Smooth muscle cell (in vitro differentiated cells): ENCODE measurements around the gene C6orf136. TPM values are rescaled to one million over a fixed set of nuclear protein-coding genes. Genes with fewer than 3 reads are reported as not detected.

ENCODE experiments used
- DNase-seq: peaks from one replicate; lab custom pipeline; 2025; ENCODE audit not compliant: unreplicated experiment; lab: John Stamatoyannopoulos, UW
- H2AFZ ChIP-seq: fragments of 200-600 bp; sonication (generic); 2 replicates; pipeline ENCODE4 v1.6.0; 2016; ENCODE audit warnings: antibody characterized with exemption, low read depth, mild to moderate bottlenecking
- H3F3A ChIP-seq: fragments of 200-600 bp; sonication (generic); 2 replicates; pipeline ENCODE4 v1.6.0; 2017; ENCODE audit warnings: antibody characterized with exemption, low read depth
- H3K27ac ChIP-seq: fragments of 200-600 bp; sonication (generic); 2 replicates; pipeline ENCODE4 v1.5.1; 2016; ENCODE audit warnings: low read depth, mild to moderate bottlenecking
- H3K27me3 ChIP-seq: fragments of 200-600 bp; sonication (generic); 2 replicates; pipeline ENCODE4 v1.6.1; 2016; ENCODE audit warnings: low read depth, mild to moderate bottlenecking
- H3K36me3 ChIP-seq: fragments of 200-600 bp; sonication (generic); 2 replicates; pipeline ENCODE4 v1.5.1; 2016; ENCODE audit warnings: low read depth
- H3K4me1 ChIP-seq: fragments of 200-600 bp; sonication (generic); 2 replicates; pipeline ENCODE4 v1.5.1; 2016; ENCODE audit warnings: low read depth
- H3K4me2 ChIP-seq: fragments of 200-600 bp; sonication (generic); 2 replicates; pipeline ENCODE4 v1.6.0; 2016; ENCODE audit warnings: mild to moderate bottlenecking
- H3K4me3 ChIP-seq: fragments of 200-600 bp; sonication (generic); 2 replicates; pipeline ENCODE4 v1.5.1; 2016; ENCODE audit warnings: mild to moderate bottlenecking
- H3K79me2 ChIP-seq: fragments of 200-600 bp; sonication (generic); 2 replicates; pipeline ENCODE4 v1.6.0; 2016; ENCODE audit warnings: low read depth, mild to moderate bottlenecking
- H3K9ac ChIP-seq: fragments of 200-600 bp; sonication (generic); 2 replicates; pipeline ENCODE4 v1.6.0; 2016; ENCODE audit warnings: low read depth
- H3K9me3 ChIP-seq: fragments of 200-600 bp; sonication (generic); replicated peaks from 2 replicates; pipeline ENCODE4 v1.5.1; 2016; ENCODE audit warnings: low read depth
- H4K20me1 ChIP-seq: fragments of 200-600 bp; sonication (generic); 2 replicates; pipeline ENCODE4 v1.6.0; 2016; ENCODE audit warnings: low read depth
- WGBS: methylation state at CpG from one replicate; pipeline ENCODE4 v1.1.7; 2016; ENCODE audit warnings: low lambda C conversion rate; 5-methylcytosine and 5-hydroxymethylcytosine counted together
- polyA plus RNA-seq: library from polyadenylated mRNA; unstranded; fragments of >200 nt; fragmentation: Nextera tagmentation; extraction: Ambion mirVana; gene quantifications from 2 replicates; pipeline ENCODE4 v1.2.1, GENCODE V29; 2016
- total RNA-seq: library from RNA; depleted of rRNA; stranded (reverse); fragments of >200 nt; gene quantifications from 2 replicates; pipeline ENCODE4 v1.2.3, GENCODE V29; 2014
- TF ChIP-seq, protein P1 (sequence below): fragments of 200-600 bp; sonication (generic); IDR thresholded peaks from 2 replicates; pipeline ENCODE4 v1.5.1; 2017; ENCODE audit warnings: borderline replicate concordance, mild to moderate bottlenecking, antibody characterized with exemption; ENCODE audit not compliant: insufficient read depth, poor library complexity, severe bottlenecking

C6orf136 gene
- total and polyA plus RNA-seq, 2 experiments from 2014 or later: 1.8 to 5.3 TPM

DNA sequence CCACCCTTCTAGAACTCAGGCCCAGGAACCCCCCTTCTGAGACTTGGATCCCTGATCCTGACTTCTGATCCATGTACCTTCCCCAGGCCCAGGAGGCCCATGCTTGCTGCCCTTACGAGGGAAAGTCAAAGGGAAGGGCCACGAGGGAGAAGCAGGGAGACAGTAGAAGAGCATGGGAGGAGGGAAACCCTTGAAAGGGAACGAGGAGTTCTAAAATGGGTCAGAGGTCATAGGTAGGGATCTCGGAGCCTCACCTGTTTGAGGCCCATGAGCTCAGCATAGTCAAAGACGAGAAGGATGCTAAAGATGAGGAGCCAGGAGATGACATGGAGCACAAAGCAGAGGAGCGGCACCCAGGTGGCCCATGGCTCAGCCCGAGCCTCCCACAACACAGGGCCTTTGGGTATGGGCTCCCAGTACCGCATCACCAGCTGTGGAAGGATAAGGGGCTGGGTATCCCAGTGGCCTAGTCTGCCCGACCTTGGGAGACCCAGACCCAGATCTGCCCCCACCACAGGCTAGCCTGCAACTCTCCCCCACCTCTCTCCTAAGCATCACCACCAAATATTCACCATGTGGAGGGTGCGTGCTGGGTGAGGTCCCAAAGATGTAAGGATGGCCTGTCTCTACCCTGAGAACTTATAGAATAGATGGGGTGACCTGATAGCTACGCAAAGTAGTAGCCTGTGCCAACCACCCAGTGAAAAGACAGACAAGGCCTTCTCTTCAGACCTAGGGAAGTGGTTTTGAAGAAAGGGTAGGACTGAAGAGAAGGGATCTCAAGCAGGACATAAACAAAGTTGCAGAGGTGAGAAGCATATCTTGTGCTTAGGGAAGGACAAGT lies 42.3 kb downstream of the C6orf136 start:
- no peaks in the 10 kb centered on the region for H3K9me3 ChIP-seq
- 94% methylated on average over 11 of the region's 11 CpGs for WGBS
- peaks cover 46% of the 10 kb centered on the region for H3K79me2 ChIP-seq
- peaks cover 27% of the 10 kb centered on the region for H3F3A ChIP-seq
- TF ChIP-seq, protein P1, sequence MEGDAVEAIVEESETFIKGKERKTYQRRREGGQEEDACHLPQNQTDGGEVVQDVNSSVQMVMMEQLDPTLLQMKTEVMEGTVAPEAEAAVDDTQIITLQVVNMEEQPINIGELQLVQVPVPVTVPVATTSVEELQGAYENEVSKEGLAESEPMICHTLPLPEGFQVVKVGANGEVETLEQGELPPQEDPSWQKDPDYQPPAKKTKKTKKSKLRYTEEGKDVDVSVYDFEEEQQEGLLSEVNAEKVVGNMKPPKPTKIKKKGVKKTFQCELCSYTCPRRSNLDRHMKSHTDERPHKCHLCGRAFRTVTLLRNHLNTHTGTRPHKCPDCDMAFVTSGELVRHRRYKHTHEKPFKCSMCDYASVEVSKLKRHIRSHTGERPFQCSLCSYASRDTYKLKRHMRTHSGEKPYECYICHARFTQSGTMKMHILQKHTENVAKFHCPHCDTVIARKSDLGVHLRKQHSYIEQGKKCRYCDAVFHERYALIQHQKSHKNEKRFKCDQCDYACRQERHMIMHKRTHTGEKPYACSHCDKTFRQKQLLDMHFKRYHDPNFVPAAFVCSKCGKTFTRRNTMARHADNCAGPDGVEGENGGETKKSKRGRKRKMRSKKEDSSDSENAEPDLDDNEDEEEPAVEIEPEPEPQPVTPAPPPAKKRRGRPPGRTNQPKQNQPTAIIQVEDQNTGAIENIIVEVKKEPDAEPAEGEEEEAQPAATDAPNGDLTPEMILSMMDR: no peak
- peak overlapping the region; percentile 89 for H3K27ac ChIP-seq
- DNase-seq: no peak
- H3K9ac ChIP-seq: no peak overlapping the region
- H3K4me3 ChIP-seq: no peak overlapping the region
- no peaks in the 10 kb centered on the region for H3K27me3 ChIP-seq
- peaks cover 17% of the 10 kb centered on the region for H4K20me1 ChIP-seq
- H3K4me2 ChIP-seq: peak overlapping the region; percentile 78
- no peak overlapping the region for H2AFZ ChIP-seq
- peaks cover 30% of the 10 kb centered on the region for H3K4me1 ChIP-seq
- H3K36me3 ChIP-seq: no peaks in the 10 kb centered on the region

DNA sequence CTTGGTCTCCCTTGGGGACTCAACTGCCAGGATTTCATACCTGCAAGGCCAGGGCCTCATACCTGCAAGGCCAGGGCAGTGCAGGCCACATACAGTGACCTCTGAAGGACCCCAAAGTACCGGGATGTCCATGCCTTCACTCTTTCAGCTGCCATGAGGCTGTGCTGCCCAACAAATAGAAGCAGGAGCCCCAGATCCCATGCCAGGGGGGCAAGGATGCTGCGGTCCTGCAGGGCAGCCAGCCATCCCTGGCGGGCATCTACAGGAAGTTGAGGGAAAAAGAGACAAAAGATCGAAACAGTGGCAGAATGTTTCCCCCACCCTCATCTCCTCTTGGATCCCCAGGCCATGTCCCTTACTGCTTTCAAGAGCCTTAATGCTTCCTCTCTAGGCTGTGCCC lies 43.1 kb downstream of the C6orf136 start:
- Histone ChIP-seq H4K20me1 (peaks cover 11% of the 10 kb centered on the region), H3K36me3 (no peaks in the 10 kb centered on the region), H3K27ac (peak overlapping the region; percentile 89), H3K27me3 (no peaks in the 10 kb centered on the region), H3K79me2 (peaks cover 39% of the 10 kb centered on the region), H3K4me2 (peak overlapping the region; percentile 78), H3F3A (peaks cover 21% of the 10 kb centered on the region), H3K9ac (peak overlapping the region; percentile 27), H2AFZ (no peak overlapping the region), H3K4me1 (peaks cover 24% of the 10 kb centered on the region), H3K9me3 (no peaks in the 10 kb centered on the region), H3K4me3 (peak overlapping the region; percentile 83)
- 58% methylated on average over 4 of the region's 4 CpGs for WGBS
- TF ChIP-seq, protein P1: no peak
- DNase-seq: no peak

DNA sequence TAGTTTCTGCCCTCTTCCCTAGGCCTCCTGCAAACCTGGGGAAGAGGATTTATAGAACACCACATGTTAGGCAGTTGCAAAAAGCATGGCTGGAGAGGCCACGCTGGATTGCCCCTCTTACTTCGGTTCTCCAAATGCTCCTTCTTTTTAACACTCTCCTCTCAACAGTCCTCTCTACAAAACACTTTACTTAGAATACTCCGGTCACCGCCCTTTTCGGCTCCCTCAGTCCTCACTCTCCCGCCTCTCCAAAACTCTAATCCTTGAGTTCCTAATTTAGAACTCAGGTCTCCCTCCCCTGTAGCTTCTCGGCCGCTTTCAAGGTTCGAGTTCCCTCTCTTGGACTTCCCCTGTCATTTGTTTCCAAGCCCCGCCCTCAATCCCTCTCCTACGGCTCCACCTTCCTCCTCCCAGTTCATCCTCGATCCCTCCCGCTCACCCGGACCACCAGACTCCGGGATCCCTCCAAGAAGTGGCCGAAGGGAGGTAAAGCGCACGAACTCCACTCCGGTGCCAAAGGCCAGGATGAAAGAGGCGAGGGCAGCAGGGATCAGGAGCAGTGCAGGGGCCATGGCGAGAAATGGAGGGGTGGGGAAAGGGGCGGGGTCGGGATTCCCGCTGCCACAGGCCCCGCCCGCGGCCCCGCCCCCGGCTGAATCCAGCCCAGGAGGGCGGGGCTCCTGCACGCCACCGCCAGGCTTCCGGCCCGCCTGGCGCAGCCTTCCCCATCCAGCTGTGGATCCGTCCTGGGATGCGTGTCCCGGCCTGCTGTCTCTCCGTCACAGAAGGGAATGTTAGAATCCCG lies 43.7 kb downstream of the C6orf136 start, which contains the start of gene NRM:
NRM (minus strand) TSS at position 582 of the 805 bp plus-strand sequence; CDS start at position 572, 10 bp downstream.
- Histone ChIP-seq H3K9ac (peak within 1 kb of the TSS; percentile 56), H3K79me2 (peaks cover 33% of the 10 kb centered on the region), H4K20me1 (peaks cover 6% of the 10 kb centered on the region), H3K9me3 (no peaks in the 10 kb centered on the region), H3K4me2 (peak within 1 kb of the TSS; percentile 78), H2AFZ (peak within 1 kb of the TSS; percentile 64), H3K27me3 (no peaks in the 10 kb centered on the region), H3F3A (peaks cover 18% of the 10 kb centered on the region), H3K36me3 (no peaks in the 10 kb centered on the region), H3K4me1 (peaks cover 22% of the 10 kb centered on the region), H3K27ac (peak within 1 kb of the TSS; percentile 89), H3K4me3 (peak within 1 kb of the TSS; percentile 83)
- WGBS: 2% methylated on average over 26 of the region's 40 CpGs
- TF ChIP-seq, protein P1: no peak
- DNase-seq: peak; percentile 75
